Measurements from ENCODE around the gene CMSS1.

DNA sequence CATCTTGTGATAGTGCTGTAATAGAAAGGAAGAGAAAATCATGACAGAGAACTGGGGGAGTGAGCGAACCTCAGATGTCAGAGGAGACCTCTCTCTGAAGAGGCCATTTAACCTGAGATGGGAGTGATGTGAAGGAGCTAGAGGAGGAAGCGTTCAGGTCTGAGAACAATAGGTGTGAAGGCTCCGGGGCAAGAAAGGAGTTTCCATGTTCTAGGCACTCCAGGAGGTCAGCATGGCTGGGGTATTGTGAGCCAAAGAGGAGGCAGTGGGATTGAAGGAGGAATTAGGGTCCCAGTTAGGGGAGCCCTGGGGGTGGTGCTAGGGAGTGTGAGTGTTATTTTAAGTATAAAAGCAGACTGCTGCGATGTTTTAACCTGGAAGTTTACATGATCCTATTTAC, 305.4 kb downstream of the CMSS1 start:
- TF ChIP-seq, protein P1, sequence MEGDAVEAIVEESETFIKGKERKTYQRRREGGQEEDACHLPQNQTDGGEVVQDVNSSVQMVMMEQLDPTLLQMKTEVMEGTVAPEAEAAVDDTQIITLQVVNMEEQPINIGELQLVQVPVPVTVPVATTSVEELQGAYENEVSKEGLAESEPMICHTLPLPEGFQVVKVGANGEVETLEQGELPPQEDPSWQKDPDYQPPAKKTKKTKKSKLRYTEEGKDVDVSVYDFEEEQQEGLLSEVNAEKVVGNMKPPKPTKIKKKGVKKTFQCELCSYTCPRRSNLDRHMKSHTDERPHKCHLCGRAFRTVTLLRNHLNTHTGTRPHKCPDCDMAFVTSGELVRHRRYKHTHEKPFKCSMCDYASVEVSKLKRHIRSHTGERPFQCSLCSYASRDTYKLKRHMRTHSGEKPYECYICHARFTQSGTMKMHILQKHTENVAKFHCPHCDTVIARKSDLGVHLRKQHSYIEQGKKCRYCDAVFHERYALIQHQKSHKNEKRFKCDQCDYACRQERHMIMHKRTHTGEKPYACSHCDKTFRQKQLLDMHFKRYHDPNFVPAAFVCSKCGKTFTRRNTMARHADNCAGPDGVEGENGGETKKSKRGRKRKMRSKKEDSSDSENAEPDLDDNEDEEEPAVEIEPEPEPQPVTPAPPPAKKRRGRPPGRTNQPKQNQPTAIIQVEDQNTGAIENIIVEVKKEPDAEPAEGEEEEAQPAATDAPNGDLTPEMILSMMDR (IDR thresholded peaks at IDR 0.05), result no peak
- TF ChIP-seq EZH2 (IDR thresholded peaks at IDR 0.05; ENCODE audit: borderline replicate concordance, insufficient read depth, low read depth, low read length, poor library complexity, severe bottlenecking), result no peak

Data from B cell (primary cell).